Erythroblast (primary cell): Measurements from ENCODE around the gene FGF18.

Experiments used
- GATA1 ChIP-seq: IDR thresholded peaks from 2 replicates; pipeline ENCODE4 v1.6.1; 2011; ENCODE audit warnings: low read depth, mild to moderate bottlenecking, control low read depth, low read length, moderate library complexity
- POLR2A ChIP-seq: IDR thresholded peaks from 2 replicates; pipeline ENCODE4 v1.6.1; 2011; ENCODE audit warnings: mild to moderate bottlenecking, low read length

GRCh38 chr5:171432076-171432475 lies 12.6 kb downstream of the FGF18 start:
- TF ChIP-seq POLR2A (no peak), GATA1 (no peak)
